ENCODE data around the gene PTPRK. TPM values are rescaled to one million over a fixed set of nuclear protein-coding genes. Genes with fewer than 3 reads are reported as not detected.

The PTPRK gene
- total RNA-seq, 1 experiment from 2014 or later, result 53.8 TPM

GRCh38 chr6:127924440-127924839 is 596.0 kb downstream of the PTPRK start:
- Histone ChIP-seq H3F3A (ENCODE audit: low read length, unreplicated experiment) (no peaks in the 10 kb centered on the region), H3K9me2 (replicated peaks; ENCODE audit: low read length) (no peaks in the 10 kb centered on the region), H3K27ac (ENCODE audit: low read length) (no peak overlapping the region), H3K9me3 (ENCODE audit: low read length) (no peaks in the 10 kb centered on the region), H3K36me3 (ENCODE audit: low read depth, low read length) (no peaks in the 10 kb centered on the region), H3K4me3 (ENCODE audit: low read length) (no peak overlapping the region), H3K79me2 (ENCODE audit: low read length) (no peaks in the 10 kb centered on the region), H4K20me1 (ENCODE audit: low read length) (no peaks in the 10 kb centered on the region), H3K27me3 (ENCODE audit: low read length) (no peaks in the 10 kb centered on the region), H3K4me1 (ENCODE audit: insufficient read depth, low read length) (no peaks in the 10 kb centered on the region), H3K9ac (ENCODE audit: low read length) (no peak overlapping the region), H2AFZ (ENCODE audit: low read length) (no peak overlapping the region), H3K4me2 (ENCODE audit: low read length) (no peak overlapping the region)
- no peak for TF ChIP-seq EZH2 (IDR thresholded peaks at IDR 0.05; ENCODE audit: low read length, unreplicated experiment)
- TF ChIP-seq EZH2phosphoT487 (IDR thresholded peaks at IDR 0.05; ENCODE audit: borderline replicate concordance, low read length), result no peak
- no peak for TF ChIP-seq CTCF (conservative IDR thresholded peaks at IDR 0.05; ENCODE audit: low read depth, low read length)
- intact Hi-C loops (cut with micrococcal nuclease), result no loop called here
- ChIA-PET CTCF (no interaction called here), POLR2A (ENCODE audit: unreplicated experiment) (no interaction called here)
- peak; percentile 24; the same call in 1 of the 2 replicates for ATAC-seq
- DNase-seq, result no peak
- no TSS peak for BruUV-seq (replicated peaks)

- H3K27me3 ChIP-seq (ENCODE audit: low read length), result no peaks in the 10 kb centered on the region
- no peak overlapping the region for H3K4me3 ChIP-seq (ENCODE audit: low read length)
- ChIA-PET CTCF (no interaction called here), POLR2A (ENCODE audit: unreplicated experiment) (no interaction called here)
- H2AFZ ChIP-seq (ENCODE audit: low read length), result no peak overlapping the region
- no peak overlapping the region for H3K9ac ChIP-seq (ENCODE audit: low read length)
- H3K9me2 ChIP-seq (replicated peaks; ENCODE audit: low read length), result no peaks in the 10 kb centered on the region
- H3K4me1 ChIP-seq (ENCODE audit: insufficient read depth, low read length), result no peaks in the 10 kb centered on the region
- H3K9me3 ChIP-seq (ENCODE audit: low read length), result no peaks in the 10 kb centered on the region
- ATAC-seq, result no peak
- H3F3A ChIP-seq (ENCODE audit: low read length, unreplicated experiment), result no peaks in the 10 kb centered on the region
- H3K36me3 ChIP-seq (ENCODE audit: low read depth, low read length), result no peaks in the 10 kb centered on the region
- DNase-seq, result no peak
- intact Hi-C loops (cut with micrococcal nuclease), result no loop called here
- H4K20me1 ChIP-seq (ENCODE audit: low read length), result no peaks in the 10 kb centered on the region
- H3K79me2 ChIP-seq (ENCODE audit: low read length), result no peaks in the 10 kb centered on the region
- H3K27ac ChIP-seq (ENCODE audit: low read length), result no peak overlapping the region
- TF ChIP-seq EZH2 (IDR thresholded peaks at IDR 0.05; ENCODE audit: low read length, unreplicated experiment), result no peak
- no peak for TF ChIP-seq EZH2phosphoT487 (IDR thresholded peaks at IDR 0.05; ENCODE audit: borderline replicate concordance, low read length)
- TF ChIP-seq CTCF (conservative IDR thresholded peaks at IDR 0.05; ENCODE audit: low read depth, low read length), result no peak
- no TSS peak for BruUV-seq (replicated peaks)
- H3K4me2 ChIP-seq (ENCODE audit: low read length), result no peak overlapping the region
Measured at GRCh38 chr6:127924031-127924430, 596.4 kb downstream of the PTPRK start.

GRCh38 chr6:127923135-127923534 is 597.3 kb downstream of the PTPRK start:
- DNase-seq (no peak), ATAC-seq (no peak)
- H2AFZ ChIP-seq (ENCODE audit: low read length), result no peak overlapping the region
- H3K27me3 ChIP-seq (ENCODE audit: low read length), result no peaks in the 10 kb centered on the region
- H4K20me1 ChIP-seq (ENCODE audit: low read length), result no peaks in the 10 kb centered on the region
- ChIA-PET CTCF (no interaction called here), POLR2A (ENCODE audit: unreplicated experiment) (no interaction called here)
- H3K4me2 ChIP-seq (ENCODE audit: low read length), result no peak overlapping the region
- H3K9ac ChIP-seq (ENCODE audit: low read length), result no peak overlapping the region
- H3F3A ChIP-seq (ENCODE audit: low read length, unreplicated experiment), result no peaks in the 10 kb centered on the region
- H3K36me3 ChIP-seq (ENCODE audit: low read depth, low read length), result no peaks in the 10 kb centered on the region
- TF ChIP-seq CTCF (conservative IDR thresholded peaks at IDR 0.05; ENCODE audit: low read depth, low read length) (no peak), EZH2 (IDR thresholded peaks at IDR 0.05; ENCODE audit: low read length, unreplicated experiment) (no peak), EZH2phosphoT487 (IDR thresholded peaks at IDR 0.05; ENCODE audit: borderline replicate concordance, low read length) (no peak)
- BruUV-seq (replicated peaks), result no TSS peak
- no peaks in the 10 kb centered on the region for H3K79me2 ChIP-seq (ENCODE audit: low read length)
- no peak overlapping the region for H3K27ac ChIP-seq (ENCODE audit: low read length)
- H3K9me2 ChIP-seq (replicated peaks; ENCODE audit: low read length), result no peaks in the 10 kb centered on the region
- H3K4me1 ChIP-seq (ENCODE audit: insufficient read depth, low read length), result no peaks in the 10 kb centered on the region
- intact Hi-C loops (cut with micrococcal nuclease), result no loop called here
- no peak overlapping the region for H3K4me3 ChIP-seq (ENCODE audit: low read length)
- no peaks in the 10 kb centered on the region for H3K9me3 ChIP-seq (ENCODE audit: low read length)

Measured in PC-3 (cell line).